VCaP (cell line): Measurements from ENCODE around the gene SLIT1.

Source experiments
- H3K27ac ChIP-seq: fragments of 450-650 bp; 2 replicates; pipeline ENCODE4 v1.5.1; 2017
- TF ChIP-seq, protein P1 (sequence below): fragments of 450-650 bp; conservative IDR thresholded peaks from 2 replicates; pipeline ENCODE4 v1.5.1; 2017; ENCODE audit warnings: mild to moderate bottlenecking, moderate library complexity

SLIT1 gene

GRCh38 chr10:97062046-97062445 is 123.7 kb downstream of the SLIT1 start:
- H3K27ac ChIP-seq = no peak overlapping the region
- TF ChIP-seq, protein P1, sequence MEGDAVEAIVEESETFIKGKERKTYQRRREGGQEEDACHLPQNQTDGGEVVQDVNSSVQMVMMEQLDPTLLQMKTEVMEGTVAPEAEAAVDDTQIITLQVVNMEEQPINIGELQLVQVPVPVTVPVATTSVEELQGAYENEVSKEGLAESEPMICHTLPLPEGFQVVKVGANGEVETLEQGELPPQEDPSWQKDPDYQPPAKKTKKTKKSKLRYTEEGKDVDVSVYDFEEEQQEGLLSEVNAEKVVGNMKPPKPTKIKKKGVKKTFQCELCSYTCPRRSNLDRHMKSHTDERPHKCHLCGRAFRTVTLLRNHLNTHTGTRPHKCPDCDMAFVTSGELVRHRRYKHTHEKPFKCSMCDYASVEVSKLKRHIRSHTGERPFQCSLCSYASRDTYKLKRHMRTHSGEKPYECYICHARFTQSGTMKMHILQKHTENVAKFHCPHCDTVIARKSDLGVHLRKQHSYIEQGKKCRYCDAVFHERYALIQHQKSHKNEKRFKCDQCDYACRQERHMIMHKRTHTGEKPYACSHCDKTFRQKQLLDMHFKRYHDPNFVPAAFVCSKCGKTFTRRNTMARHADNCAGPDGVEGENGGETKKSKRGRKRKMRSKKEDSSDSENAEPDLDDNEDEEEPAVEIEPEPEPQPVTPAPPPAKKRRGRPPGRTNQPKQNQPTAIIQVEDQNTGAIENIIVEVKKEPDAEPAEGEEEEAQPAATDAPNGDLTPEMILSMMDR = no peak

DNA sequence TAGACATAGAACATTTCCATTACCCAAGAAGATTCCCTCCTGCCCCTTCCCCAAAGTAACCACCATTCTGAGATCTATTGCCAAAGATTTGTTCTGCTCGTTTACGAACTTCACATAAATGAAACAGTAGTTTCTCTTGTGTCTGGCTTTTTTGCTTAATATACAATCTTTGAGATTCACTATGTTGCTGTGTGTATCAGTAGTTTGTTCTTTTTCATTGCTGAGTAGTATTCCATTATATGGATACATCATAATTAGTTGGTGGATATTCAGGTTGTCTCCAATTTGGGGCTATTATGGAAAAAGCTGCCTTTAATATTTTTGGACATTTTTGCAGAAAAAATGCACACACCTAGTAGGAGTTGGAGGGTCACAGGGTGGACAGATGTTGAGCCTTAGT is 124.3 kb downstream of the SLIT1 start:
- no peak overlapping the region for H3K27ac ChIP-seq
- TF ChIP-seq, protein P1 = no peak

DNA sequence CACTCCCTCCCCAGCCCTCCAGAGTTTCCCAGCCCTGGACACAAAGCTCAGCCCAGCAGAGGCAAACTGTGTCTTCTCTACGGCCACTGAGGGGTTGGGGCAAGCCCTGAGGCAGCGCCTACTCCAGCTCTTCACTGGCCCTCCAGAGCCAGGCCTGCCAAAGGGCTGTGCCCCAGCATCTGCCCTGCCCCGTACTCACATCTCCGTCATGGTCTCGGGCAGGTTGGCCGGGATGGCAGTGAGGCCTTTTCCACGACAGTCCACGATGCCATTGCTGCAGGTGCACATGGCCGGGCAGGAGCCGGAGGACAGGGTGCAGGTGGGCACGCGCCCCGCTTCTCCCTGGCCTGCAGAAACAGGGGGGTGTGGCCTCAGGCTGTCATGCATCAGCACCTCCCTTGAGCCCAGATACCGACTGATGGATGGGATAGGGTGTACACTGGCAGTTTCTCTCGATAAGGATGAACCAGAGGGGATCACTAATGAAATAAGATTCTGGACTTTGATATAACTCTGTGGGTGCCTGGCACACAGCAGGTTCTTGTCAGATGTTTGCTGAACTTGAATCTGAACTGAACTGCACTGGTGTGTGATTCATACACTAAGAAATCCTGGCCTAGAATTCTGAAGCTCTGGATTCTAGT is 125.2 kb downstream of the SLIT1 start:
- no peak overlapping the region for H3K27ac ChIP-seq
- TF ChIP-seq, protein P1 = no peak

- TF ChIP-seq, protein P1 = no peak
- H3K27ac ChIP-seq = no peak overlapping the region
Observed at GRCh38 chr10:97059872-97060205, 125.9 kb downstream of the SLIT1 start.

GRCh38 chr10:97059006-97059871 is 126.5 kb downstream of the SLIT1 start:
- TF ChIP-seq, protein P1 = no peak
- no peak overlapping the region for H3K27ac ChIP-seq

GRCh38 chr10:97058521-97058920 is 127.2 kb downstream of the SLIT1 start:
- no peak overlapping the region for H3K27ac ChIP-seq
- TF ChIP-seq, protein P1 = no peak

- TF ChIP-seq, protein P1 = no peak
- H3K27ac ChIP-seq = no peak overlapping the region
Observed at GRCh38 chr10:97057491-97058235, 128.1 kb downstream of the SLIT1 start.
